Embryonic facial prominence (tissue), 1 donor: ENCODE results near the gene PGGHG.
"Not testable (repeated sequence)": the region's sequence is repeated elsewhere in the genome, so short reads cannot be mapped to it uniquely, and the experiment has no call there.

Source experiments
- DNase-seq: peaks from one replicate; pipeline ENCODE4 v3.0.0-alpha.2; 2016; ENCODE audit errors: extremely low spot score

Gene PGGHG

DNA sequence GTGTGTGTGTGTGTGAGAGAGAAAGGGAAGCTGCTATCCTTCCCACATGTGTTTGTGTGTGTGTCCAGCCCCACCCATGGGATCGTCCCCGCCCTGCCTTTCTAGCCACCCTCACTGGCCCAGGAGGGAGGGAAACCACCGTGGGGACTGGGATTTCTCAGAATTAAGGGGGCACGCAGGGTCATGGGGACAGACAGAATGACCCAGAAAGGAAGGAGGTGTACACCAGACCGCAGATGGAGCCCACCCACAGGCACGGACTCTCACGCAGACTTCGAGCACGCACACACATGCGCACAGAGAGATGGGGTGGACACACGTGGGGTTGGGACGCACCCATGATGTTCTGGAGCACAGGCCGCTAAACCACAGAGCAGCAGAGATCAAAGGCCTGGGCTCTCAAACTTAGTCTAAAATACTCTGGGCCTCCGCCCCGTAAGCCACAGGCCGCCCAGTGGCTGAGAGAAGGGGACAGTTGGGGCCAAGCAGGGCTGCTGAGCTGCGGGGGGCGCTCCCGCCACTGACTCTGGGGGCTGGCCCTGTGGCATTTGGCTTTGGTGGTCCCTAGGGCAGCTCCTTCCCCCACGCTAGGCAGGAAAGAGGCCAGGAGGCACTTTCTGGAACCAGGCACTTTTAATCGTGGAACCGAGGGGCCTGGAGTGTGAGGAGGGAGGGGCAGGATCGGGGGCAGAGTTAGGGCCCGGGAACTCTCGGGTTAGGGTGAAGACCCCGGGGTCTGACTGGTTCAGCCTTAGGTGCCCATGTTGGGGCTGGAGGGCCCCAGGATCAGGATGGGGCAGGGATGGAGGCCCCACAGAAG is 8.9 kb downstream of the PGGHG start:
- no peak for DNase-seq

DNA sequence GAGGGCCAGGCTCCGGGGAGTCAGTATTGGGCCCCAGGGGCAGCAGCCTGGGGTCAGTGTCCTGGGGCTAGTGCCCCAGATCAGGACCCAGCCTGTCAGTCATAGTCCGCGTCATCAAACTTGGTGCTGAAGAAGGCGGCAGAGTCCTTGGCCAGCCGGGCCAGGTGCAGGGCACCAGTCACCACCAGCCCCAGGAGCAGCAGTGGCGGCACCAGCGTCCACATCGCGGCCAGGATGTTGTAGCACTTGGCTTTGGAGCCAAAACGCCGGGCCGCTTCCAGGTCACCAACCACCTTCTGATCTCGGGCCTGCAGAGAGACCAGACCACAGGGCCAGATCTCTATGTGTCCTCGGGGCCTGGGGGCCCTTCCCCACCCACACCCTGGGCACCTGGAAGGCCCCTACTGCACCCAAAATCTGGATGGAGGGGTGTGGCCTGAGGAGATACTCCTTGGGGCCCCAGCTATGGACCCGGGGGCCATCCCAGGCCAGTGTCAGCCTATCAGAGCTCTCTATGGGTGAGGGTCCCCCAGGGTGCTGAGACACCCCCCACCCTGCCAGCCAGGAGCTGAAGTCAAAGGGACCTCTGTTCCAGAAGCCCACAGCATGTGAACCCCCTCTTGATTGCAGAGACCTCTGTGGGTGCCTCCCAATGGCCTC is 9.6 kb downstream of the PGGHG start:
- no peak for DNase-seq

DNA sequence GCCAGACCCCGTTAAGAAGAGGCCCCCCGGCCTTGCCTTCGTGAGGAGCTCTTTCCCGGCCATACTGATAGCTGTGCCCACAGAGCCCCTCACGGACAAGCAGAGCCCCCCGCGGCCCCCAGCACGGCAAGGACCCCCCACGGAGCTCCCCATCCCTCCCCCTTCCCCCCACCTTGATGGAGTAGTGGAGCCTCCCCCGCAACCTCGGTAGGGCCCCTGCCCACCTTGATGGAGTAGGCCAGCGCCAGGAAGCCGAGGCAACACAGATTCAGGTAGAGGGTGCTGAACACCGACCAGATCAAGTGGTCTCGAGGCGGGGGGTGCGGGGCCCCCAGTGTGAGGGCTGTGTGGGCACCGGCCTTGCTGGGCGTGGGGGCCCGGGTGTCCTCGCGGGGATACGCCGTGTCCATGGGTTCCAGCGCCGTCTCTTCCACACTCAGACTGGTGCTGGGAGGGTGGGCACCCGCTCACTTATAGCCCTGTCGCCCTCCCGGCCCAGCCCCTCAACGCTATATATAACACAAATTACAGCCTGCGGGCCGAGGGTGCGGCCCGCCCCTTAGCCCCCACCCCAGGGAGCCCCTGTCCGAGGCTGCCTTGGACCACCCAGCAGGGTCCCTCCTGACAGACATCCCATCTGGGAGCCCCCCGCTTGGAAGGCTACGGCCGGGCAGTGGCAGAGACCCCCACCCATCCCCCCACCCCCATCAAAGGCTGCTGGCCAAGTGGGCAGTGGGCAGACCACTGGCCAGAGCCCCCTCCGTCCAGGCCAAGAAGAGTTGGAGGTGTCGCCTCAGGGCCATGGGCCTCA is 10.4 kb downstream of the PGGHG start, which contains the start of gene IFITM5:
TSS of gene IFITM5 (minus strand) at position 446 of the 811 bp plus-strand sequence. CDS start at position 410, 36 bp downstream.
- no peak for DNase-seq

DNA sequence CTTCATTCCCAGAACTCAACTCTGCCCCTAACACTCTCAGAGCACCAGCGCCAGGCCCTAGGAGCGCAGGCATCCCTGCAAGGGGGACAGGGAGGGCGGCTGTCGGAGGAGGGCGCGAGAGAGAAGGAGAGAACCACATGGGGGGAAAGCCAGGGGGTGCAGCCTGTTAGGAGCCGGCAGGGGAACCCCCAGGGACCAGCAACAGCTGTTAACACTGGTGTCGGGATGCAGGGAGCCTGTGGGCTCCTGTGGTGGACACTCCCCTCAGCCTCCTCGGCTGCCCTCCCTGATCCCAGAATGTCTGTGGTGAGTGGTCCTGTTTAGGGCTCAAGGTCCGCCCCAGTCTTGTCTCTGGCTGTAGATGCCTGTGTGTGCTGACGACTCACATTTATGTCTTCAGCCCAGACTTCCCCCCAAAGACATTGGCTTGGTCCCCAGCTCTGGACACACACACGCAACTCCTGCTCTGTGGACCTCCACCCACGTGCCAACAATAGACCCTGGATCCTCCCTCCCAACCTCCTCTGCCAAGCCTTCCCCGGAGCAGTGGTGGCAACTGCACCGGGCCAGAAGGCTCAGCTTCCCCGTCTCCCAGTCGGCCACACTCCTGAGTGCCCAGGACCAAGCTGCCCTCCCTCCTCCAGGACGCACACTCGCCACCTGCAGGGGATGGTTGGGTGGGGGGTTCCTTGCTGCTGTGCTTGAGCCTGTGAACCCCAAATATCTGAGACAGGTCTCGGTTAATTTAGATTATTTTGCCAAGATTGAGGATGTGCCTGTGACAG is 11.2 kb downstream of the PGGHG start:
- DNase-seq: no peak

DNA sequence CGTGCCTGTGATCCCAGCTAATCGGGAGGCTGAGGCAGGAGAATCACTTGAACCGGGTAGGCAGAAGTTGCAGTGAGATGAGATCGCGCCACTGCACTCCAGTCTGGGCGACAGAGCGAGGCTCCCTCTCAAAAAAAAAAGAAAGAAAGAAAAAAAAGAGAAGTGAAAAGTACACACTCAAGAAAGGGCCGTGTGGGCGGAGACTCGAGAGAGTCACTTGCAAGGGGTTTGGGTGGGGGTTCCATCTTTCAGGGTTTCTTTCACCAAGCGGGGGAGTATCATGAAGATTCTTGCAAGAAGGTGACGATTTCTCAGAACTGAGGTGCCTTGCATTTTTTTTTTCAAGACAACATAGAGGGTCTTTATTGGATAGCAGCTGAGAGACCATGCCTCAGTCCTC is 14.4 kb downstream of the PGGHG start:
- DNase-seq: no peak

DNA sequence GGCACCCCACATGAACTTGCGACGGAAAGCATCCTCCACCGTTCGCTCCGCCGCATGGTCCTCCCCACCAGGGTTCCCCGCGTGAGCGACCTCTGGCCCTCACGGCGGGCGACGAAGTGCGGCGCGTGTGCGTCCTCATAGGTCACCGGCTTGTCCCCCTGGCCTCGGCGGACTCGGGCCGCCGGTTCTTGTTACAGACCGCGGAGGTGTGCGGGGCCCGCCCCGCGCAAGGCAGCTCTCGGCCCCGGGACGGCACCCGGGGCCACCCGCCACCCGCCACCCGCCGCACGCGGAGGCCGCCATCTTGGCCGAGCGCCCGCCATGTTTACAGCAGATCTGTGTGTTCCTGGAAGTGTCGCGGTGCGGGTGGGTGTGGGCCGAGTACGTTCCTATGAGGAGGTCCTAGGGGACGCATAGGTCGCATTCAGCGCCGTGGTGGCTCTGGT is 15.2 kb downstream of the PGGHG start:
- DNase-seq: no peak

DNA sequence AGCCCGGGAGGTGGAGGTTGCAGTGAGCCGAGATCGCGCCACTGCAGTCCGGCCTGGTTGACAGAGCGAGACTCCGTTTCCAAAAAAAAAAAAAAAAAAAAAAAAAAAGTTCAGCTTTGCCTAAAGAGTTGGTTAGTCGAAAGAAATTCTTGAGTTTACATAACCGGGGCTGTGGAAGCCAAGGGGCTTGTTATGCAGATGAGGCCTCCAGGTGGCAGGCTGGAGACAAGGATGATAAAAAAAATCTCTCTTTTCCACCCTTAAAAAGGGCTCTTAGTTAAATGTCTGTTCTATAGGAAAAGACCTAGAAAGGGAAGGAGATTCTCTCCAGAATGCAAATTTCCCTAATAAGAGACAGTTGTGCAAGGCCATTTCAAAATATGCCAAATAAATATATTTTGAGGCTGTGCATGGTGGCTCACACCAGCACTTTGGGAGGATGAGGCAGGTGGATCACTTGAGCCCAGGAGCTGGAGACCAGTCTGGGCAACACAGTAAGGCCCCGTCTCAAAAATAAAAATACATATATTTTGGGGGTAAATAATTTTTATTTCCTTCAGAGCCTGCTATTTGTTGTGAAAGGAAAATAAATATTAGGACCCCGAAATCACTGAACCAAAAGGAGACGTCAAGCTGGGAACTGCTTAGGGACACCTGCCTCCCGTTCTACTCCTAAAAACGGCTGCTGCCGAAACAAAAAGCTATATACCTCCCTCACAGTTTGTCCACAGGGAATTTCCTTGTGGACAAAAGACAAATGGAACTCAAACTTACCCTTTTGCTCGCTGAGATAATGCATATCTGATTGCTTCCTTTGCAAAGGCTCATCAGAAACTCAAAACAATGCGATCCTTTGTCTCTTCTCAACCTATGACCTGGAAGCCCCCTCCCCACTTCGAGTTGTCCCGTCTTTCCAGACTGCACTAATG is 16.3 kb downstream of the PGGHG start:
- peak; percentile 54 for DNase-seq

DNA sequence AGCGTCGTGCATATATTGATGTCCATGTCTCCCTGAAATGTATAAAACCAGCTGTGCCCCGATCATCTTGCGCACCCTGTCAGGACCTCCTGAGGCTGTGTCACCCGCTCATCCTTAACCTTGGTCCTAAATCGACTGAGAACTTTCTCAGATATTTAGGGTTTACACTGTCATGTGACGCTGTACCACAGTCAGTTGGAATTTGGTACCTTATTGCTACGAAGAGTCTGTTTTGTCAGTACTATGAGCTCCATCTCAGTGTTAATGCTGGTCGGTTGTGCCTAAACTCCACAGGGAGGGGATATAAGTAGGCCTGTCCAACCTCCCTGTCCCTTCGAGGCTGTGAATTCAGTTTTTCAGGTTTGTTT is 16.9 kb downstream of the PGGHG start:
- no peak for DNase-seq

DNA sequence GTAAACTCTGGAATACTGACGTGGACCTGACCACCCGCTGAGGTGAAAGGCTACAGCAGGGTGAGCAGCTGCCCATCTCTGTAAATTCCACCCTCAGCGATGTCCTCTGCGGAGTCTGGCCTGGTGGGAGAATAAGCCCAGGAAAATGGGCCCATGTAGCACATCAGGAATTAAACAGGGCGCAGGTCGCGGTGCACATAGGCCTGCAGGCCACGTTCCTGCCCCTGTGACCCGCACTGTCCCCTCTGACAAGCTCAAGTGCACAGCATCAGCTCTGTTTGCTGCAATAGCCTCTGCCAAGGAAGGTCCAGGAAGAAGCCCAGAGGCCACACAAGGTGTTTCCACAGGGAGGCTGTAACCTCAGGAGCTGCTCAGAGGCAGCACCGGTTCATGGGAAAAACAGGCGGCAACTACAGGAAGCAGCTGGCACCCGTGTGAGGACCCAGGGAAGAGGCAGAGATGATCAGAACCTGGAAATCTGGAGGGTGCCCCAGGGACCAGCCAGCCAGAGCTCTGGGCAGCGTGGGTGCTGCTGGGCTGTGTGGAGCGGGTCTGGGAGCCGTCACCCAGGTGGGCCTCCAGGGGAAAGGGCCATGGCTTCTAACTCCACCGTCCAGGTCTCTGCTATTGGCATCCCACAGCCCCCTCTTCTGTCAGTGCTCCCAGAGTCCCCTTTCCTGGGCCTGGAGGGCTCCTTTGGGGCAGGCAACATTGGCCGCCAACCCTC is 17.9 kb downstream of the PGGHG start:
- no peak for DNase-seq

DNA sequence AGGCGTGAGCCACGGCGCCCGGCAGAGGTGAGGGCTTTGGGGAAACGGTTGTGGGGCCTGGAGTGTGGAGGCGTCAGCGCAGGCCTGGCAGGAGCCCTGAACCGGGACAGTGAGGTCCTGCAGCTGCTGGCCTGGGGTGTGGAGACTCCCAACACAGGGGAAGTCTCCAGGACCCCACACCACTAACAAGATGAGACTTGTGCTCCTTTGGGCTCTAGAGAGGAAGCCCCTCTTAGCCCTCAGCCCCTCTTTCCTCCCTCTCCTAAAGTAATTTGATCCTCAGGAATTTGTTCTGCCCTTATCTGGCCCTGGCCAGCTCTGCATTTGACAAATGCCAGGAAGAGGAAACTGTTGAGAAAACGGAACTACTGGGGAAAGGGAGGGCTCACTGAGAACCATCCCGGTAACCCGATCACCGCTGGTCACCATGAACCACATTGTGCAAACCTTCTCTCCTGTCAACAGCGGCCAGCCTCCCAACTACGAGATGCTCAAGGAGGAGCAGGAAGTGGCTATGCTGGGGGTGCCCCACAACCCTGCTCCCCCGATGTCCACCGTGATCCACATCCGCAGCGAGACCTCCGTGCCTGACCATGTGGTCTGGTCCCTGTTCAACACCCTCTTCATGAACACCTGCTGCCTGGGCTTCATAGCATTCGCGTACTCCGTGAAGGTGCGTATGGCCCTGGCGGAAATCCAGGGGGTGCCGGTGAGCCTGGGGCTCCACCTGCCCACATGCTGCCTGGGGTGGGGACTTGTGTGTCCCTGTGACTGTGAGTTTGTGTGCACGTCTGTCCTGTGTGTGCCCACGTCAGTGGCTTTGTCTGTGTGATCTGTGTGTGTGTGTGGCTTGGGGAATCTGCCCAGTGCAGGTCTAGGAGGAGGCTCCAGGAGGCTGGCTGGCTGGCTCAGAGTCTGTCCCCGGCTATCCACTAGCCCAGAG is 19.1 kb downstream of the PGGHG start, which contains the start of gene IFITM2:
TSS of gene IFITM2 (plus strand) at position 51 of the 943 bp plus-strand sequence. CDS start at position 428, 377 bp downstream.
- DNase-seq: peak; percentile 36

DNA sequence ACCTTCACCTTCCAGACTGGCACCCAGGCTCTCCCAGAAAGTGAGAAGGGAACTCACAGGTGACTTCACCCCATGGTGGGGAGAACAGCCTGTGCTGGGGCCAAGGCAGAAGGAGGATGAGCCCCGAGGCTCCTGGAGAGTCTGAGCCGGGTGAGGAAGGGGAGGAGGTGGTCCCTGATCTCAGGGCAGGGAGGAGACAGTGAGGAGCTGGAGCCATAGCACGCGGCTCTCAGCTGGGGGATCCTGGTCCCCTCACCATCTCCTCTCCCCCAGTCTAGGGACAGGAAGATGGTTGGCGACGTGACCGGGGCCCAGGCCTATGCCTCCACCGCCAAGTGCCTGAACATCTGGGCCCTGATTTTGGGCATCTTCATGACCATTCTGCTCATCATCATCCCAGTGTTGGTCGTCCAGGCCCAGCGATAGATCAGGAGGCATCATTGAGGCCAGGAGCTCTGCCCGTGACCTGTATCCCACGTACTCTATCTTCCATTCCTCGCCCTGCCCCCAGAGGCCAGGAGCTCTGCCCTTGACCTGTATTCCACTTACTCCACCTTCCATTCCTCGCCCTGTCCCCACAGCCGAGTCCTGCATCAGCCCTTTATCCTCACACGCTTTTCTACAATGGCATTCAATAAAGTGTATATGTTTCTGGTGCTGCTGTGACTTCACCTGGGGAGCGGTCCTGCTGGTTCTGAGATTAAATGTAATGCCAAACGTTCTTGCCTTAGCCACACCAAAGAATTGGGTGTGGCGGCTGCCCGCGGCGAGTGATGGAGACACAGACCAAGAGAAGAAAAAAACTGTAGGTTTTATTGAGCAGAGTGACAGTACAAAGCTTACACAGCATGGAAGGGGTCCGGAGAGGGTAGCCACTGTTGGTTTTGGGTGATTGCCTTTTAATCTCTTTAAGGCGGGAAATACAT is 20.1 kb downstream of the PGGHG start:
- DNase-seq: not testable (repeated sequence)

DNA sequence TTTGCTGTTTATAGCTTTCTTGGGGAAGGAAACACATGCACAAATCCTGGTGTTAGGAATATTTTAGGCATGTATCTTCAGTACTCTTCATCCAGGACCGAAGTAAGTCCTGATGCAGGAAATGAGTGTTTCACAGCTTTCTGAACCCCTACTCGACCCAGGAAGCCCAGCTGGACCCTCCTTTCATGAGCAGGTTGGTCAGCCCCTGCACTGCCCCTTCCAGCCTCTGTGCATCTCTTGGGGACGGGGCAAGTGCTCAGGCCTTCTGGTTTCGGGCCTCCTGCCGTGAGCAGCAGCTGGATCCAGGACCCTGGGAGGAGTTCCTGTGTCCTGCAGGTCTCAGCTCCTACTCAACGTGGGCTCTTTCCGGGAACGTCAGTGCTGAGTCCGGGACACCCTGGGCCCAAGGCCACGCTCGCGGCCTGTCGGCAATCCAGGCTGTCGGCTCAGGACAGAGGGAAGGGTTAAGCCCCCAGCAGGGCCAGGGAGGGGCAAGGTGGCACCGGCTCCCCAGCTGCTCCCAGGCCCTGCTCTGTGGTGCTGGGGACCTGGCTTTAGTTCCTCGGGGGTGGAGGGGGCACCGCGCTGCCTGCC is 21.1 kb downstream of the PGGHG start:
- DNase-seq: not testable (repeated sequence)

DNA sequence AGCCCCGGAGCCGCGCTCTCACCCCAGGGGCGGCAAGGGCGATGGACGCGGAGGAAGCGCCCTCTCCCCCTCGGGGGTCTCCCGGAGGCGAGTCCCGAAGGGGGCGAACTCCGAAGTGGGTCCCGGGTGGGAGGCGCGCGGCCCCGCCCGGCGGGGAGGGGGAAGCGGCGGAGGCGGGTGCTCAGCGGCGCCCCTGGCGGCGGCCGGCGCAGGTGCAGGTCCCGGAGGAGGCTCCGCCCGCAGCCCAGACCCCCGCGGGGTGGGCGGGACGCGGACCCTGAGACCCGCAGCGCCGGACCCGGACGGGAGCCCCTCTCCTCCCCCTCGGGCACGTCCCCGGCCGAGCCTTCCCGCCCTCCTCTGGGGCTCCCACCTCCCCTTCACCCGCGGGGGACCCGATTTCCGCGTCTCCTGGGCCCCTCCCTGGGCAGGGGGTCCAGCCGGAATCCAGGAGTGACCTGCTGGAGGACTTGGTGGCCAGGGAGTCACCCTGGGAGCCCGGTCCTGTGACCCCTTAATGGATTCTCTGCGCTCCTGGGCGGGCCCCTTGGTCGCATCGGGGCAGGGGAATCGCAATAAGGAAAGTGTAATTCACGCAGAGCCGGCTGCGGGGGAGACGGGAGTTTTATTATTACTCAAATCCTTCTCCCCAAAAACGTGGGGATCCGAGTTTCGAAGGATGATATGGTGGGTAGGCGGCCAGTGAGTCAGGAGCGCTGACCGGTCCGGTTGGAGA is 22.3 kb downstream of the PGGHG start:
- not testable (repeated sequence) for DNase-seq

DNA sequence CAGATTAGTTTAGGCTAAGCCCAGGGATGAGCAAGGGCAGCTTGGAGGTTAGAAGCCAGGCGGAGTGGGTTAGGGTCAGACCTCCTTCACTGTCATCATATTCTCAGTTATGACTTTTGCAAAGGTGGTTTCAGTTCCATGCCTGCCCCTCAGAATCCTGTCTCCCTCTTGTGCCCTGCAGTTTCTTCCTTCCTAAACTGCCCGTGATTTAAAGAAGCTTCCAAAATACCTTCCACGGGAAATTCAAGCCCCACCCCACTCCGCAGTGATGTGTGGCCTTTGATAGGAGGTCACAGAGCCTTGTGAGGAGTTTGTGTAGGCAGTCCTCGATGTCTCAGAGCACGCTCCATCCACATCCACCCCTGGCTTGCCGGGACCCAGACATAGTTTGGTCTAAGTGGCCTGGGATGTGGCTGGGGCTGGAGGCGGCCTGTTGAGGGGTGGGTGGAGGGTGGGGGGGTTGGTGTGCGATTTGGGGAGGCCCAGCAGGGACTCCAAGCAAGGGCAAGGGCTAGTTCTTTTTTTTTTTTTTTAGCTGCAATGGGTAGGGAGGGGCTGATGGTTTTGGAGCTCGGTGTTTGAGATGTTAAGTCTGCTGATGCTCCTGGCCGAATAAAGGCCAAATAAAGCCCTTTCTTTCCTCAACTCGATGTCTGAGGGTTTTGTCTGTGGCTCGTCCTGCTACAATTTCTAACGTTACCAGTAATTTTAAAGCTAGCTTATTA is 23.3 kb downstream of the PGGHG start:
- no peak for DNase-seq

DNA sequence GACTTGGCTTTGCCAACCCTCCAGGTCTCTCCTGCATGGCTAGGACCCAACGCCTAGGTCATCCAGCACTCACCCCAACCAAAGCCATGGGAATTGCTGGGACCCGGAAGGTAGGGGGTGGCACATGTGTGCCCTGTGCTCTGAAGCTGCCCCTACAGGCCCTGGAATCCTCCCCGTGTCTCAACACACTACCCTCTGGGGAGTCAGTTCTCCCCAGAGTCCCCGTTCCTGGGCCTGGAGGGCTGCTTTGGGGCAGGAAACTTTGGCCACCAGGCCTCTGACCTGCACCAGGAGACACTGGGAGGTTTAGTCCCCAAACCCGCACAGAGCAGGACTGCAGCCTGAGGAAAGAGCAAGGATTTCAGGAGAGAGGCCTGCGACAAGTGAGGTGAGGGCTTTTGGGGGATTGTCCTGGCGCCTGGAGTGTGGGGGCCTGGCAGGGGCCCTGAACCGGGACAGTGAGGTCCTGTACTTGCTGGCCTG is 24.4 kb downstream of the PGGHG start:
- no peak for DNase-seq
